Activated CD8-positive, alpha-beta memory T cell treated with anti-CD3 and anti-CD28 coated beads, Interleukin-2, amount 50 U/mL, for 1 hour (primary cell): Measurements from ENCODE around the gene YTHDC2.

ENCODE experiments used
- DNase-seq: peaks from one replicate; pipeline ENCODE4 v3.0.0-alpha.2; 2020; ENCODE audit errors: extremely low read depth

The YTHDC2 gene

DNA sequence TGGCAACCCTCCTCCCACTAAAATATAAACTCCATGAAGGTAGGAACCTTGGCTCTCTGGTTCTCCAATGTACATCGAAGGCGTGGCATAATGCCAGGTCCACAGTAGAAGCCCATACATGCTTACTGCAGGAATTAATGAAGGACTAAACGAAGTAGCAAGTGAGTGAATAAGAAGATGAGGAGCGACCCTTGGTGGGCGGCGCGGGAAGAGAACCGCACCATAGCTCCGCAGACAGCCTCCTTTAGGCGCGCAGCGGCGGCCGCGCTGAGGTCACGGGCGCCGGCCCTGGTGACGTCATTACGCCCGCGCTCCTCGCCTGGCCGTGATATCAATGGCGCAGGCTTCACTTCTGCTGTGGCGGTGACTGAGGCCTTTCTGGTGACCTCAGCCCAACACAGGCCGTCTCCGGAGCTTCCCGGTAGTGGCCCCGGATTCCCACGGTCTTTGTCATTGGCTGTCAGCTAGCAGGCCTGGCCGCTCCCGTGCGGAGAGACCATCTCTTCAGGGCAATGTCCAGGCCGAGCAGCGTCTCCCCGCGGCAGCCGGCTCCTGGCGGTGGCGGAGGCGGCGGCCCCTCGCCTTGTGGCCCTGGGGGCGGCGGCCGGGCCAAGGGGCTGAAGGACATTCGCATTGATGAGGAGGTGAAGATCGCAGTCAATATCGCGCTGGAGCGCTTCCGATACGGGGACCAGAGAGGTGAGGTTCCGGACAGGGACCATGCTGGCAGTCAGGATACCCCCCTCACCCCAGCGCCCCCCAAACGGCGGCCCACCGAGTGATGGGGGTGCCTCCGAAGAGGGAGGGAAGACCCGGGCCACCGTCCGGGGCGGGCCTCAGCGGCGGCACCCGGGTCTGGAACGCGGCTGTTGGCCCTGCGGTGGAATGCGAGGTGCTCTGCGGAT is at the start of gene YTHDC2:
TSS of gene YTHDC2 (plus strand) at position 311 of the 905 bp plus-strand sequence. CDS start at position 513, 202 bp downstream.
- peak; percentile 60 for DNase-seq

DNA sequence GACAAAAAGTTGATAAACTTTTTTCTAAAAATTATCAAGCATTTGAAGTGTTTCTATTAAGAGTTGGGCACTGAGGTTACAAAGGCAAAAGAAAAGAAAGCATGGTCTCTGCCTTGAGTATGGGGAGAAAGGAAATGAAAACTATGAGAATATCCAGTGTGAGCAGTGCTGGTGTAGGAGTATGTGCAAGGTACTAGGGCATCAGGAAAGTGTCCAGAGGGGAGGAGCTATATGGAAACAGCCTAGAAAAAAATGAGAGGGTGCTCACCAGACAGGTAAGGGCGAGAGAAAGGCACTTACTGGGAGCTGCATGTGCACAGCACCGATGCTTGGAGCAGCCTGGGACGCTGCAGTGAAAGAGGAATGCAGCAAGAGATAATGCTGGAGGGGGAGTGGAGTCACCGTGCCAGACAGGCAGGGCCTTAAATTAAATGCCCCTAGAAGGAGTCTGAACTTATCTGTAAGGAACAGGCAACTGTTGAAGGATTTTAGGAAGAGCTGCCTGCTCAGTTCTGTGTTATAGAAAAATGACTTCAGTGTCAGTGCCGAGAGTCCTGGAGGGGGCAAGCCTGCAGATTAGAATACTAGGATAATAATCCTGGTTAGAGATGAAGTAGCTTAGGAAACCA is 39.3 kb upstream of the YTHDC2 start:
- DNase-seq, result no peak

DNA sequence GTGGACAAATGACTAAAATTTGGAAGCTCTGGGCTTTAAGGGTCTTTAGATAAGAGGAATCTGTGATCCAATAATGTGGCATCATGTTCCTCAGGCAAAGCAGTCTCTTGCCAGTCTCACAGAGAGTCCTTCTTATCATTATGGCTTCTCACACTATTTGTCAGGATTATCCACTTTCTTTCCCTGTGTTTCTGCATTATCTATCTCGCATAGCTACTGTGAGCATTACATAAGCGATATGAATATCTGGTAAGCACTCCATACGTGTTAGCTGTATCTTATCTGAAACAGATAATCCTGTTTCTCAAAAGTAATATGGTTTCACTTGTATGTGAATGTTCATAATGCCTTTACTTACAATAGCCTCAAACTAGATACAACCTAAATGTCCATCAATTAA is 34.8 kb upstream of the YTHDC2 start:
- DNase-seq, result no peak

DNA sequence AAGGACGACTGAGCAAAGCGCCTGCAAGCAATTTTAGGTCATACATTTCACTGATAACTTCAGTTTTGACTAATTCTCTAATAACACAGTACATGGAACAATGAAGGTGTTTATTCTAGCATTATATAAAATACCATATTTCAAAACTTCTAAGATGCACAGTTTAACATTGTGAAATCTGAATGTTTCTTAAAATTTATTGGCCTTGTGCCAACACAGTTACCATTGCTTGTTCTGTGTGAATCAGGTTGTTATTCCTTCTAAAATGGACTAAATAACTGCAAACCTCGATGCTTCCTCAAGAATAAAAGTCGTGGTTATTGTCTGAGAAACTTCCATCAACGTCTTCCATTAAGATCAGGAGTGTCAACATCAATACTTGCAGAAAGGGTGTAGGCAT is 33.3 kb upstream of the YTHDC2 start:
- no peak for DNase-seq

- DNase-seq, result no peak
Observed at GRCh38 chr5:113487416-113487780, 26.1 kb upstream of the YTHDC2 start.

GRCh38 chr5:113487781-113488644 is 25.5 kb upstream of the YTHDC2 start, which contains the start of gene MCC:
Gene MCC (minus strand): TSS chr5:113488453.
- no peak for DNase-seq

DNA sequence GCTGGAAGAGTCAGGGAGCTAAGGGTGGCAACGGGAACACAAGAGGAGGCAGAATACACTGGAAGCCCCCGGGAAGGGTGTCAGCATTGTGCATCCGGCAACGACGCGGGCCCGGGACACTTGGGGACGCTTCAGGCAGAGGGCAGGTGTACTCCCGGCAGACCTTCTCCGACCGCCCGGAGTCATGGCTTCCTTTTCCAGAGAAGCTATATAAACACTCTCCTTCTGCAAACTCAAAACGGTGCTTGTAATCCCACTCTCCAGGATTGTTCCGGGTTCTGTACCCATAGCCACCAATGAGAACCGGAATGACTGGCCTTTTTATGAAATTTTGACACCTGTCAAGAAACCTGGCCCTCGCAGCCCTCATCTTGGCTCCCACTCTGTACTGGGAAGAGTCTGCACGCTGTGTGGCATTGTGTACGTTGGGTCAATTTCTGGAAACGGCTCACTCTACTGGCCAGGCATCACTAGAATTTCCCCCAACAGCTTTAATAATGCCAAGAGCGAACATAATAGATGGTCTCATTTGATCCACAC is 24.8 kb upstream of the YTHDC2 start:
- DNase-seq, result no peak

GRCh38 chr5:113489299-113489698 is 24.2 kb upstream of the YTHDC2 start:
- no peak for DNase-seq

DNA sequence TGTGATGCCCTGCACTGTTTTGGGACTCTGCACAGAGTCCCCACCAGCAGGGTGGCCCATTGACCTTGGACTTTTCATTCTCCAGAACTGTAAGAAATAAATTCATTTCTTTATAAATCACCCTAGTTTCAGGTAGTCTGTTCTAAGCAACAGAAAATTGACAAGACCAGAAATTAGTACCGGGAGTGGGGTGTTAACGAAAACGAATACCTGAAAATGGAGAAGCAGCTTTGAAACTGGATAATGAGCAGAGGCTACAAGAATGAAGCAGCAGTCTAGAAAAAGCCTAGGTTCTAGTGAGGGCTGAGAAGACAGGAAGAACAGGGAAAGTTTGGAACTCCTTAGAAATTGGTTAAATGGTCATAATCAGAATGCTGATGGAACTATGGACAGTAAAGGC is 23.2 kb upstream of the YTHDC2 start:
- no peak for DNase-seq

DNA sequence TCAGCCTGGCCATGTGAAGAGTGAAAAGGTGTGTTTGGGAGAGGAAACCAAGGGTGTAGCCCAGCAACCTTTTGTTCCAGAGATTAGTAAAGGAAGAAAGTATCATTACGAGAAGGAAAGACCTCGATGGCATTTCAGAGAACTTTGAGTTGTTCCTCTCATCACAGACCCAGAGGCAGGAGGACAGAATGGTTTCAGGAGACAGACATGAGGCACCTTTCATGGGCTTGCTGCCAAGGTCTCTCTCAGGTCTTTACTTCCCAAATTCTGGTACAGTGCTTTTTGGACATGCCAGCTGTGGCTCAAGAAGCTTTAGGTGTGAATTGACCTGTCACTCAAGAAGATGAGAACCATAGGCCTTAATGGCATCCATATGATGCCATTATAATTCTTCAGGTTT is 22.5 kb upstream of the YTHDC2 start:
- no peak for DNase-seq

GRCh38 chr5:113493446-113493845 is 20.0 kb upstream of the YTHDC2 start:
- no peak for DNase-seq

GRCh38 chr5:113495422-113495841 is 18.1 kb upstream of the YTHDC2 start:
- no peak for DNase-seq

DNA sequence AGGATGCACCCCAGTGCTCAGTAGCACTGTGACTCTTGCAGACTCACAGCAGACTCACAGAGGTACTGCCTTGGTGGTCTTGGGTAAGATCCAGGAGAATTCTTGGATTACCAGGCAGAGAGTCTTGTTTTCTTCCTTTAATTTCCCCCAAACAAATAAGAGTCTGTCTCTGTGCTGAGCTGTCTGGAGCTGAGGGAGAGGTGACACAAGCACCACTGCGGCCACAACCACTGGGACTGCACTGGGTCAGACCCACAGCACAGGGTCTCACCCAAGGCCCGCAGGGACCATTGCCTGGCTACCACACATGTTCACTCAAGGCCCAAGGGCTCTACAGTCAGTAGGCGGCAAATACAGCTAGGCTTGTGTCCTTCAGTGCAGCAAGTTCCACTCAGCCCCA is 11.4 kb upstream of the YTHDC2 start:
- no peak for DNase-seq

GRCh38 chr5:113503146-113503545 is 10.3 kb upstream of the YTHDC2 start:
- no peak for DNase-seq

GRCh38 chr5:113505181-113505580 is 8.3 kb upstream of the YTHDC2 start:
- no peak for DNase-seq

GRCh38 chr5:113507601-113508000 is 5.9 kb upstream of the YTHDC2 start:
- DNase-seq, result no peak

GRCh38 chr5:113508756-113509155 is 4.7 kb upstream of the YTHDC2 start:
- no peak for DNase-seq

GRCh38 chr5:113510836-113511451 is 2.5 kb upstream of the YTHDC2 start:
- no peak for DNase-seq

DNA sequence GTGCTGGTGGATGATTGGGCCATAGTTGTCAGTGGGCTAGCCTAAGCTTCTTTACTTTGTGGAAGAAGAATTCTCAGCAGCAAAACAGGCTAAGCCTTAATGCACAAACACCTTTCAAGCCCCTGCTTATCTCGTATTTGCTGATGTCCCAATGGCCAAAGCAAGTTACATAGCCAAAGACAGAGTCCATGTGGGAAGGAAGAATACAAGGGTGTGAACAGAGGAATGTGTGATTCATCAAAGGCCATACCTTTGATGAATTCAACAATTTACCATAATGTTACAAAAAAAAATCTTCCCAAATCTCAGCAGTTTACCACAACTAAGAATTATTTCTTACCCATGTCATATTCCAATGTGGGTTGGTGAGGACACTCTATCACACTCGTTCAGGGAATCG is 1.2 kb upstream of the YTHDC2 start:
- no peak for DNase-seq

DNA sequence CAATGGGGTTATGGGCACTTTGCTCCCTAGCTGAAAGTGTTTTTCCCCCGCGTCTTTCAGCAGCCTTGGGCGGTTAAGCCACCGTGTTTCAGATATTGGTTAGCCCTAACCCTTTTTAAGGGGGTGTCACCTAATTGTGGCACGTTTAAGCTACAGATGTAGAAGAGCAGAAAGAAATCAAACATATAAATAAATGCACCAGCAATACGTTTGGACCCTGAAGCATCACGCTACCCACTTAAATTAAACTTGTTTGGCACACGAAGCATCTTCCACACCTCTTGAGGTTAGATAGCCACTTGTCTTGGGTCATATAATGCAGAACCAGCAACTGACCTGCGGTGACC is 768 bp downstream of the YTHDC2 start:
- DNase-seq, result no peak

GRCh38 chr5:113518884-113519283 is 5.4 kb downstream of the YTHDC2 start:
- no peak for DNase-seq

DNA sequence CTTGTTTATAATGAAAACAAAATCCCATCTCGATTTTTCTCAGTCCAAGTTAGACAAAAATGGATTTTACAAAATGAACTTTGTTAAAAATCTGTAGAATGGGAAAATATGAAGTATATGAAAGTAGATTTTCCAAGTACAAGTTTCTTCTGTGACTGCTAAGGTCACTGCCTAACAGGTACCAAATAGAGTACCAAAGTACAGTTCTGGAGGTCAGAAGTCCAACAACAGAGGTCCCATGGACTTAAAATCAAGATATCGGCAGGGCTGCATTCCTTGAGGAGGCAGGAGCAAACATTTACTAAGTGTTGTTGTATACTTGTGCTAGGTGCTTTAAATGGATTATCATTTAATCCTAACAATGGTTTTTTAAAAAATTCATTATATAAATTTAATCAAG is 5.9 kb downstream of the YTHDC2 start:
- no peak for DNase-seq
